ENCODE data around the gene DNAJC17.

Gene DNAJC17

GRCh38 chr15:40731034-40731433, 76.2 kb downstream of the DNAJC17 start:
- no peak for DNase-seq

GRCh38 chr15:40723919-40724318, 83.4 kb downstream of the DNAJC17 start:
- no peak for DNase-seq

GRCh38 chr15:40722934-40723333, 84.3 kb downstream of the DNAJC17 start:
- DNase-seq: no peak

- no peak for DNase-seq
These were observed 84.9 kb downstream of the DNAJC17 start for GRCh38 chr15:40722354-40722753.

GRCh38 chr15:40721701-40722100, 85.6 kb downstream of the DNAJC17 start:
- no peak for DNase-seq

- DNase-seq: no peak
These were observed 91.1 kb downstream of the DNAJC17 start for GRCh38 chr15:40716165-40716564.

All from NCI-H2029 (cell line).